Measurements from ENCODE around the gene CIP2A.
"Not testable (repeated sequence)": the region's sequence is repeated elsewhere in the genome, so short reads cannot be mapped to it uniquely, and the experiment has no call there.

CIP2A gene

GRCh38 chr3:108589081-108589997 lies at the start of gene CIP2A, which contains the start of gene DZIP3:
Gene CIP2A (minus strand): TSS chr3:108589438. CDS start chr3:108589375, 63 bp downstream.
Gene DZIP3 (plus strand): TSS chr3:108589722. CDS start chr3:108605407, 15,685 bp downstream.
- DNase-seq (ENCODE audit: low read depth in 2 of 2), result peak; percentile 90

GRCh38 chr3:108629974-108630373 lies 40.7 kb upstream of the CIP2A start:
- no peak for DNase-seq (ENCODE audit: low read depth in 2 of 2)

GRCh38 chr3:108623504-108623903 lies 34.3 kb upstream of the CIP2A start:
- no peak for DNase-seq (ENCODE audit: low read depth in 2 of 2)

- DNase-seq (ENCODE audit: low read depth in 2 of 2), result no peak
These were observed 31.0 kb upstream of the CIP2A start for GRCh38 chr3:108620250-108620649.

- DNase-seq (ENCODE audit: low read depth in 2 of 2), result not testable (repeated sequence)
These were observed 26.9 kb upstream of the CIP2A start for GRCh38 chr3:108616090-108616489.

- no peak for DNase-seq (ENCODE audit: low read depth in 2 of 2)
These were observed 21.4 kb upstream of the CIP2A start for GRCh38 chr3:108610651-108611050.

GRCh38 chr3:108608750-108609149 lies 19.5 kb upstream of the CIP2A start:
- no peak for DNase-seq (ENCODE audit: low read depth in 2 of 2)

- DNase-seq (ENCODE audit: low read depth in 2 of 2), result no peak
These were observed 16.3 kb upstream of the CIP2A start for GRCh38 chr3:108605491-108605890.

GRCh38 chr3:108605028-108605427 lies 15.8 kb upstream of the CIP2A start:
- no peak for DNase-seq (ENCODE audit: low read depth in 2 of 2)

- DNase-seq (ENCODE audit: low read depth in 2 of 2), result no peak
These were observed 14.5 kb upstream of the CIP2A start for GRCh38 chr3:108603691-108604090.

GRCh38 chr3:108602935-108603294 lies 13.7 kb upstream of the CIP2A start:
- DNase-seq (ENCODE audit: low read depth in 2 of 2), result no peak

- no peak for DNase-seq (ENCODE audit: low read depth in 2 of 2)
These were observed 13.2 kb upstream of the CIP2A start for GRCh38 chr3:108602249-108602934.

- no peak for DNase-seq (ENCODE audit: low read depth in 2 of 2)
These were observed 10.6 kb upstream of the CIP2A start for GRCh38 chr3:108599677-108600409.

GRCh38 chr3:108598375-108598774 lies 9.1 kb upstream of the CIP2A start:
- no peak for DNase-seq (ENCODE audit: low read depth in 2 of 2)

- no peak for DNase-seq (ENCODE audit: low read depth in 2 of 2)
These were observed 6.1 kb upstream of the CIP2A start for GRCh38 chr3:108595321-108595720.

GRCh38 chr3:108590460-108590859 lies 1.2 kb upstream of the CIP2A start:
- no peak for DNase-seq (ENCODE audit: low read depth in 2 of 2)

- DNase-seq (ENCODE audit: low read depth in 2 of 2), result no peak
These were observed 723 bp upstream of the CIP2A start for GRCh38 chr3:108589998-108590323.

- no peak for DNase-seq (ENCODE audit: low read depth in 2 of 2)
These were observed 637 bp downstream of the CIP2A start for GRCh38 chr3:108588601-108589000.

GRCh38 chr3:108578064-108578463 lies 11.2 kb downstream of the CIP2A start:
- DNase-seq (ENCODE audit: low read depth in 2 of 2), result no peak

- DNase-seq (ENCODE audit: low read depth in 2 of 2), result no peak
These were observed 19.9 kb downstream of the CIP2A start for GRCh38 chr3:108569336-108569735.

GRCh38 chr3:108566599-108566998 lies 22.6 kb downstream of the CIP2A start:
- no peak for DNase-seq (ENCODE audit: low read depth in 2 of 2)

GRCh38 chr3:108565506-108565905 lies 23.7 kb downstream of the CIP2A start:
- DNase-seq (ENCODE audit: low read depth in 2 of 2), result no peak
